H1 (cell line): Measurements from ENCODE around the gene PHLPP1. TPM values are rescaled to one million over a fixed set of nuclear protein-coding genes. Genes with fewer than 3 reads are reported as not detected.

Experiments used
- CHD7 ChIP-seq: fragments of 300-600 bp; sonication (generic); IDR thresholded peaks from 2 replicates; pipeline ENCODE4 v1.7.1; 2012; ENCODE audit warnings: low read length, moderate library complexity, mild to moderate bottlenecking, inconsistent platforms; ENCODE audit not compliant: insufficient replicate concordance
- CREB1 ChIP-seq: IDR thresholded peaks from 2 replicates; pipeline ENCODE4 v1.6.1; 2012; ENCODE audit warnings: inconsistent platforms
- EZH2 ChIP-seq: fragments of 200-600 bp; sonication (generic); IDR thresholded peaks from 2 replicates; pipeline ENCODE4 v1.7.1; 2012; ENCODE audit warnings: low read depth, mild to moderate bottlenecking, moderate library complexity, low read length, inconsistent platforms; ENCODE audit not compliant: severe bottlenecking
- POLR2AphosphoS5 ChIP-seq: IDR thresholded peaks from 2 replicates; pipeline ENCODE4 v1.6.1; 2011; ENCODE audit warnings: low read depth, low read length
- polyA plus RNA-seq, 7 experiments: library from polyadenylated mRNA; depleted of rRNA in 3 of 7; stranded (reverse) in 5 of 7; unstranded in 2 of 7; fragments of >200 nt in 5 of 7; fragments of 200-250 nt in 2 of 7; gene quantifications; 1 replicate in 5 of 7; 2 replicates in 1 of 7; 4 replicates in 1 of 7; pipeline versions ENCODE4 v1.2.1 to v1.2.3, GENCODE V29; 2011 to 2013; ENCODE audit warnings: missing spikeins in 2 of 7, mixed read lengths in 2 of 7
- total RNA-seq: library from RNA; stranded (reverse); fragmentation: NEBNext Ultra II Directional; extraction: Animal tissue kit (Norgen Biotek cat#: 25700); gene quantifications from 2 replicates; pipeline ENCODE4 v1.2.1, GENCODE V29; 2021

The PHLPP1 gene
- total and polyA plus RNA-seq, 2 of the 8 experiments (the other 6 are each of a cell fraction or from before 2014, with no cell fraction given) = 28.0 to 66.3 TPM

- TF ChIP-seq CHD7 = no peak
- no peak for TF ChIP-seq CREB1
- no peak for TF ChIP-seq POLR2AphosphoS5
- TF ChIP-seq EZH2 = no peak
Measured at GRCh38 chr18:63017977-63018376, 302.6 kb downstream of the PHLPP1 start (continued).
